Measurements from ENCODE around the gene PDXK. TPM values are rescaled to one million over a fixed set of nuclear protein-coding genes. Genes with fewer than 3 reads are reported as not detected.
A peak's percentile ranks its signal among the peaks of the same experiment; 100 is the strongest.

The PDXK gene
- polyA plus RNA-seq, 4 donors = 66.1 to 95.8 (median 78.7) TPM

GRCh38 chr21:43775795-43776430 lies 57.0 kb downstream of the PDXK start, which contains the start of gene CSTB:
CSTB (minus strand) TSS chr21:43776308; CDS start chr21:43776269, 39 bp downstream.
- peak in 1 of 4 donors; percentile 53 for DNase-seq (ENCODE audit: low read depth in 4 of 4, low spot score in 2 of 4)

GRCh38 chr21:43777953-43778352 lies 59.0 kb downstream of the PDXK start:
- no peak for DNase-seq (ENCODE audit: low read depth in 4 of 4, low spot score in 2 of 4)

- DNase-seq (ENCODE audit: low read depth in 4 of 4, low spot score in 2 of 4) = no peak
These were observed 59.8 kb downstream of the PDXK start for GRCh38 chr21:43778469-43779335.

DNA sequence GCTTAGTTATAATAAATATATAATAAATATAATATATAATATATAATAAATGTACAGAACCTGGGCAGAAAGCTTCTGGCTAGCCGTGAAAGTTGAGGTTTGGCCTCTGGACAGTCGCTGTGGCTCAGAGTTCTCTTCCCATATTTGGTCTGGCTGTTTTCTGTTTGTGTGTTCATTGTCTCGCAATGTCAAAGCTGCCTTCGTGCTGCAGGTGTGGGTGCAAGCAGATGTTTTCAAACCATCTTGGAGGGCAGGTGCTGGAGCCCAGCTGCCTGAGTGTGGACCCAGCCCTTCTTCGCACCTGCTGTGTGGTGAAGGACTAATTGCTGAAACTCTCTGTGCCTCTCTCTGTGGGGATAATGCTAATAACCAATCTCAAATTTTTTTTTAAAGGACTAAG lies 60.7 kb downstream of the PDXK start:
- no peak for DNase-seq (ENCODE audit: low read depth in 4 of 4, low spot score in 2 of 4)

GRCh38 chr21:43781846-43782245 lies 62.9 kb downstream of the PDXK start:
- DNase-seq (ENCODE audit: low read depth in 4 of 4, low spot score in 2 of 4) = no peak

GRCh38 chr21:43782431-43783097 lies 63.6 kb downstream of the PDXK start:
- DNase-seq (ENCODE audit: low read depth in 4 of 4, low spot score in 2 of 4) = no peak

DNA sequence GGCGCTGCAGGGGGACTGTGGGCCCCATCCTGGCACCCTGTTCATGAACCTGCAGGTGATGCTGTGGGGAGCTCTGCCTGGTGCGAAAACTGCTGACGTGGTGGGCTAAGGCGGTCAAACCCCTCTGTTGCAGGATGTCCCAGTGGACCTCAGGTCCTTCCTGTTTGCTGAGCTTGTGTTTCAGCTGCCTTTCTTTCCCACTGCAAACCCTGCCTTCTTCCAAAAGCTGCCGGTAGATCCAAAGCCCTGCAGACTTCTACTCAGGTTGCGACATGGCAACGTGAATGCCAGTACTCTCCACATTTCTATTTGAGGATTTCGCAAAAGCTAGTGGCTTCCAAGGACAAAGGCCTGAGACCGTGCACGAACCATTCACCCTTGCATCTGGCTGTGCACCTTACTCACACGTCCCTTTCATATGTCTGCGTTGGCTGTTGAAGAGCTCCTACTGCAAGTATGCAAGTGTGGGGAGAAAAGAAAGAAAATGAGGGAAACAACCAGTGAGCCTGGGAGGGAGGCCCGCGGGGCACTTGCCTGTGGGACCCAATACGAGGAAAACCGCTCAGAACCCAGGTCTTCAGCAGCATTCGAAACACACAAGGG lies 64.3 kb downstream of the PDXK start:
- no peak for DNase-seq (ENCODE audit: low read depth in 4 of 4, low spot score in 2 of 4)

GRCh38 chr21:43785134-43785533 lies 66.2 kb downstream of the PDXK start:
- DNase-seq (ENCODE audit: low read depth in 4 of 4, low spot score in 2 of 4) = no peak

DNA sequence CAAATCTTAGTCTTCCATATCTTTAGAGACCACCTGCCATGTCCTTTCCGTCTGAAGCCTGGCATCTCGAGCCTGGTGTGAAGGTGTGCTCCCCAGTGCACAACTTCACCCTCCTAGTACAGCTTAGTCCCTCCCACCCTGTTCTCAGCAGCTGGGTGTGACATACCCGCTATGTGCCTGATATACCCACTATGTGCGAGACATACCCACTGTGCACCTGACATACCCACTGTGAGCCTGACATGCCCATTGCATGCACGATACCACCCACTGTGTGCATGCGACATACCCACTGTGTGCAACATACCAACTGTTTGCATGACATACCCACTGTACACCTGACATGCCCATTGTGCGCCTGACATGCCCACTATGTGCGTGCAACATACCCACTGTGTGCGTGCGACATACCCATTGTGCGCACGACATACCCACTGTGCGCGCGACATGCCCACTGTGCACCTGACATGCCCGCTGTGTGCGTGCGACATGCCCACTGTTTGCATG lies 67.4 kb downstream of the PDXK start:
- DNase-seq (ENCODE audit: low read depth in 4 of 4, low spot score in 2 of 4) = no peak

- DNase-seq (ENCODE audit: low read depth in 4 of 4, low spot score in 2 of 4) = no peak
These were observed 68.0 kb downstream of the PDXK start for GRCh38 chr21:43786807-43787440.

DNA sequence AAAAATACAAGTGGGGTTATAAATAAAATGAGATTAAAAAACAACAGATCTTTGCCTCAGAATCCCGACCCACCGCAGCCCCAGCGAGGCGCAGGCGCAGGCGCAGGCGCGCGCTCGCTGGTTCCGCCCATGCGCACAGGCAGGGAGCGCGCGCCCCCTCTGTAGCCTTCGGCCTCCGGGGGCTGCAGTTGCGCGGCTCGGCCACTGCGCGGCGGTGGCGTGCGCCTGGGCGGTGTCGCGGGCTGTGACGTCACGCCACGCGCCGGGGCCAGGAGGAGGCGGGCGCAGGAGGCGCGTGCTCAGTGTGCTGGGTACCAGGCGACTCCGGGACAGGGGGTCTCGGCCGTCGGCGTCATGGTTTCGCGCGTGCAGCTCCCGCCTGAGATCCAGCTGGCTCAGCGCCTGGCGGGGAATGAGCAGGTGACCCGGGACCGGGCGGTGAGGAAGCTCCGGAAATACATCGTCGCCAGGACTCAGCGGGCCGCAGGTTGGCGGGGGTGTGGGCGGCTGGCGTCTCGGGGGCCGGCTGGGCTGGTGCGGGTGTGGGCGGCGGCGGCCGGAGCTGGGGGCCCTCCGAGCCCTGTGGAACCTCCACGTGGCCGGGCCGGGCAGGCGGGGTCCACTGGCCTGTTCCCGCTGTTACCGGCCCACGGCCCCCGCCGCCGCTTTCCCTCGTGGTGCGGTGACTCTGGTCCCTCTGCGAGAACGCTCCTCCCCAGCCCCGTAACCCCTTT lies 70.5 kb downstream of the PDXK start, which contains the start of gene RRP1:
Gene RRP1, plus strand, starts transcription at position 302 of the 734 bp plus-strand sequence. Its CDS starts 53 bp downstream, at position 355.
- DNase-seq (ENCODE audit: low read depth in 4 of 4, low spot score in 2 of 4) = peak; percentile 74 to 86 (median 80)

DNA sequence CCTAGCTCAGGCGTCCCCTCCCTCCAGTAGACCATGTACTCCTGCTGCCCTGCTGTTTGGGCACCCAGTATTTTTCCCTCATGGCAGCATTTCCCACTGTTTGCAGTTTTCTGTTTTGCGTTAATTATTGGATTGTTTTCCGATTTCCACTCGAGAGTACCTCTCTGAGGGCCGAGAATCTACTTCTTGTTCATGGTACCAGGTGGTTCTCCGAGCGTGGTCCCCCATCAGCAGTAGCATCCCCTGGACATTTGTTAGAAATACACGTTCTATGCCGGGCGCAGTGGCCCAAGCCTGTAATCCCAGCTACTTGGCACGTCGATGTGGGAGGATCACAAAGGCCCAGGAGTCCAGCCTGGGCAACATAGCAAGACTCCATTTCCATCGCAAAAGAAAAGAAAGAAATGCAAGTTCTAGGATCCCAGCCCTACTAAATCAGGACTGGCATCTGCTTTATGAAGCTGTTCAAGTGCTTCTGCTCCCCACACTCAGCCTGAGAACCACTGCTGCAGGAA lies 71.1 kb downstream of the PDXK start:
- DNase-seq (ENCODE audit: low read depth in 4 of 4, low spot score in 2 of 4) = no peak

DNA sequence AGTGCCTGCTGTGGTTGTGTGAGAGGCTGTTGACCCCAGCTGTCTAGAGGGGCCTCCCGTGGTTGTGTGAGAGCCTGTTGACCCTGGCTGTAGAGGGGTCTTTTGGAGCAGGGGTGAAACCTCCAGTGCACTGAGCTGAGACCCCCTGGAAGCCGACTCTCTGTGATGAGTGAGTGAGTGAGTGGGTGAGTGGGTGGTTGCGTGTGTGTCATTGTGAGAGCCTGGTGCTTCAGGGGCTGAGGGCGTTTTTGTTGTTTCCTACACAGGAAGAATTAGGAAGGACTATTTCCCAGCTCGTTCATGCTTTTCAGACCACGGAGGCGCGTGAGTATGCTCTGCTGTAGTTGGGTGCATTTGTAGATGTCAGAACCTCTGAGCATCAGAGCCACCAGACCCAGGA lies 73.5 kb downstream of the PDXK start:
- no peak for DNase-seq (ENCODE audit: low read depth in 4 of 4, low spot score in 2 of 4)

GRCh38 chr21:43793243-43793642 lies 74.3 kb downstream of the PDXK start:
- DNase-seq (ENCODE audit: low read depth in 4 of 4, low spot score in 2 of 4) = no peak

DNA sequence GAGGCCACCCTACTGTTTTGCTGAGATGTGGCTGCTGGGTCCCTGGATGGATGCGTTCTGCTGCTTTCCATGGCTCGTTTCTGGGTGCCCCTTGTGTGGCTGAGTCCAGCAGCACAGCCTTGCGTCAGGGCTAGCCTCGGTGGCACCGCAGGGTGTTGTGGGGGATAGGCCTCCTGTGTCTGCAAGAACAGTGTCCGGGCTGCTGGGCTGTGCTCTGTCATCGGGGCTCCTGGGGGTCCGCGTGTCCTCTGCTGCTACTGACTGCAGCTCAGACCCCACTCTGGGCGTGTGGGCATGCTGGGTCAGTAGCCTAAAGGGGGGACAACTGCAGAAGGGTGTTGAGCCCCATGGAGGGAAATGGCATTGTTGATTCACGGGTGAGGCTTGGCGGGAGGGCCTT lies 75.4 kb downstream of the PDXK start:
- no peak for DNase-seq (ENCODE audit: low read depth in 4 of 4, low spot score in 2 of 4)

- no peak for DNase-seq (ENCODE audit: low read depth in 4 of 4, low spot score in 2 of 4)
These were observed 75.9 kb downstream of the PDXK start for GRCh38 chr21:43794857-43795256.

DNA sequence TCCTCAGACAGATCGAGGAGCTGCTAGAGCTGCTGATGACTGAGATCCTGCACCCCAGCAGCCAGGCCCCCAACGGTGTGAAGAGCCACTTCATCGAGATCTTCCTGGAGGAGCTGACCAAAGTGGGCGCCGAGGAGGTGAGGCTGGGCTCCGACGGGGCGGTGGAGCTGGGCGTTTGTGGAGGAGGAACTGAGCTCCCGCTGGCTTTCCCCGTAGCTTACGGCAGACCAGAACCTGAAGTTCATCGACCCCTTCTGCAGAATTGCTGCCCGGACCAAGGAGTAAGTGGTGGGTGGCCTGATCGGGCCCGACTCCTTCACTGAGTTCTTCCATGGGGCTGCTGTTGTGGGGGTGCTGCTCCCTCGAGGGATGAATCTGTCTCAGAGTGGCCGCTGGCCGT lies 78.5 kb downstream of the PDXK start:
- no peak for DNase-seq (ENCODE audit: low read depth in 4 of 4, low spot score in 2 of 4)

- DNase-seq (ENCODE audit: low read depth in 4 of 4, low spot score in 2 of 4) = no peak
These were observed 79.2 kb downstream of the PDXK start for GRCh38 chr21:43797925-43798715.
